ENCODE results near the gene WRNIP1.

WRNIP1 gene

GRCh38 chr6:2765166-2765895 is at the start of gene WRNIP1:
Gene WRNIP1 (plus strand): TSS chr6:2765393. CDS start chr6:2765623, 230 bp downstream.
- DNase-seq: peak; percentile 89 to 90

- DNase-seq: no peak
Observed at GRCh38 chr6:2715737-2716136, 49.5 kb upstream of the WRNIP1 start.

- no peak for DNase-seq
Observed at GRCh38 chr6:2716936-2717700, 48.1 kb upstream of the WRNIP1 start.

GRCh38 chr6:2718334-2719092 is 46.7 kb upstream of the WRNIP1 start:
- no peak for DNase-seq

- DNase-seq: no peak
Observed at GRCh38 chr6:2719093-2719455, 46.1 kb upstream of the WRNIP1 start.

GRCh38 chr6:2721219-2721618 is 44.0 kb upstream of the WRNIP1 start:
- DNase-seq: no peak

- DNase-seq: no peak
Observed at GRCh38 chr6:2725364-2725988, 39.7 kb upstream of the WRNIP1 start.

GRCh38 chr6:2725999-2726567 is 39.1 kb upstream of the WRNIP1 start:
- DNase-seq: no peak

- DNase-seq: no peak
Observed at GRCh38 chr6:2729921-2730320, 35.3 kb upstream of the WRNIP1 start.

GRCh38 chr6:2730353-2731107 is 34.7 kb upstream of the WRNIP1 start:
- DNase-seq: no peak

GRCh38 chr6:2731281-2731909 is 33.8 kb upstream of the WRNIP1 start:
- DNase-seq: no peak

GRCh38 chr6:2732503-2733089 is 32.6 kb upstream of the WRNIP1 start:
- DNase-seq: no peak

GRCh38 chr6:2733324-2733723 is 31.9 kb upstream of the WRNIP1 start:
- DNase-seq: peak; percentile 11 to 36

- no peak for DNase-seq
Observed at GRCh38 chr6:2733736-2734480, 31.3 kb upstream of the WRNIP1 start.

- DNase-seq: no peak
Observed at GRCh38 chr6:2734488-2735166, 30.6 kb upstream of the WRNIP1 start.

- DNase-seq: no peak
Observed at GRCh38 chr6:2737885-2738284, 27.3 kb upstream of the WRNIP1 start.

- DNase-seq: peak; percentile 30 to 31
Observed at GRCh38 chr6:2738373-2738979, 26.7 kb upstream of the WRNIP1 start.

- no peak for DNase-seq
Observed at GRCh38 chr6:2739335-2739734, 25.9 kb upstream of the WRNIP1 start.

GRCh38 chr6:2740581-2740980 is 24.6 kb upstream of the WRNIP1 start:
- DNase-seq: no peak

Measured in stimulated activated CD4-positive, alpha-beta T cell treated with anti-CD3 and anti-CD28 coated beads, Interleukin-2, amount 100 ng/mL, for 48 hours (primary cell).